ENCODE measurements around the gene TNFRSF18.

TNFRSF18 gene

DNA sequence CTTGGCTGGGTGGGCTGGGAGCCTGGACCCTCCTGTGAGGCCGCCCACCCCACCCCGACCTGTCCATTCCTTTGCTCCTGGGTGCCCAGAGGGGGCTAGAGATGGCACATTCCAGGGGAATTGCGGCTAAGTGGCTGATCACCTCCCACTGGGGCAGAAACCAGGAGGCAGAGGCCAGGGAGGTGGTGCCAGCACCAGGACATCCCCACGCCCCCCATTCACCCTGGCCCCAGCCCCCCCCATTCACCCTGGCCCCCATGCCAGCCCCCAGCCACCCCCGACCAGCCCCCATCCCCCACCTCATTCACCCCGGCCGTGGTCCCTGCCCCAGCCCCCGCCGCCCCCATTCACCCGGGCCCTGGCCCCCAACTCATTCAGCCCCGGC is 33.9 kb upstream of the TNFRSF18 start:
- TF ChIP-seq, protein P1, sequence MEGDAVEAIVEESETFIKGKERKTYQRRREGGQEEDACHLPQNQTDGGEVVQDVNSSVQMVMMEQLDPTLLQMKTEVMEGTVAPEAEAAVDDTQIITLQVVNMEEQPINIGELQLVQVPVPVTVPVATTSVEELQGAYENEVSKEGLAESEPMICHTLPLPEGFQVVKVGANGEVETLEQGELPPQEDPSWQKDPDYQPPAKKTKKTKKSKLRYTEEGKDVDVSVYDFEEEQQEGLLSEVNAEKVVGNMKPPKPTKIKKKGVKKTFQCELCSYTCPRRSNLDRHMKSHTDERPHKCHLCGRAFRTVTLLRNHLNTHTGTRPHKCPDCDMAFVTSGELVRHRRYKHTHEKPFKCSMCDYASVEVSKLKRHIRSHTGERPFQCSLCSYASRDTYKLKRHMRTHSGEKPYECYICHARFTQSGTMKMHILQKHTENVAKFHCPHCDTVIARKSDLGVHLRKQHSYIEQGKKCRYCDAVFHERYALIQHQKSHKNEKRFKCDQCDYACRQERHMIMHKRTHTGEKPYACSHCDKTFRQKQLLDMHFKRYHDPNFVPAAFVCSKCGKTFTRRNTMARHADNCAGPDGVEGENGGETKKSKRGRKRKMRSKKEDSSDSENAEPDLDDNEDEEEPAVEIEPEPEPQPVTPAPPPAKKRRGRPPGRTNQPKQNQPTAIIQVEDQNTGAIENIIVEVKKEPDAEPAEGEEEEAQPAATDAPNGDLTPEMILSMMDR (IDR thresholded peaks at IDR 0.05; ENCODE audit: low read length, missing control alignments), result no peak
- no peak overlapping the region for H3K4me3 ChIP-seq (replicated peaks; ENCODE audit: low read depth, low read length)

DNA sequence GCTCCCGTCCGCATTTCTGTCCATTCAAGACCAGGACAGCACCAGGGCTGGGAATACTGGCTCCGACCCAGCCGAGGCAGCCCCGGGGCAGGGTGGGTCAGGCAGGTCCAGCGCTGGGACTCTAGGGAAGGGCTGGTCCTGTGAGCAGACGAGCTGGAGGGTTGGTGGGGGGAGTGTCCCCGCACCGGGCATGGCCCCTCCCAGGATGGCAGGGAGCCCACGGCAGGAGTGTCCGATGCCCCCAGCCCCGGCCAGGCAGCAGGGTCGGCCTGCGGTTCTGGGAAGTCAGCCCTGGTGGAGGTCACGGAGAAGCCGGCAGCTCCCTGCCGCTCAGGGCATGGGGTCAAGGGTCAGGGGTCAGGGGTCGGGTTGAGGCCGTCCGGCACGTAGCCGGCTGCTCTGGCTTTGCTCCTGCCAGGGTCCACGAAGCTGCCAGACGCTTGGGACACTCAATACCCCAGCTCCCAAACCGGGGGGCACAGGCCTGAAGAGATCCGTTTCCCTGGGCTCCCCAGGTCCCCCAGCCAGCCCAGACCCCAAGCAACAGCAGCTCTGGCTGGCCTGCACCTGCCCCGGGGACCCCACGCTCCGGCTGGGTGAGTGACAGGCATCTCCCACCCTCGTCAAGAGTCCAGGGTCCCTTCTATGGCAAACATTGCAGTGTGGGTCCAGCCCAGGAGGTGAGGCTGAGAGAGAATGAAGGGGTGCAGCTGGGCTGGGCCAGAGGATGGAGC is 33.4 kb upstream of the TNFRSF18 start:
- TF ChIP-seq, protein P1 (IDR thresholded peaks at IDR 0.05; ENCODE audit: low read length, missing control alignments), result no peak
- no peak overlapping the region for H3K4me3 ChIP-seq (replicated peaks; ENCODE audit: low read depth, low read length)
- no peak for DNase-seq (ENCODE audit: low read depth)

More for the DNA sequence above, 33.9 kb upstream of the TNFRSF18 start:
- DNase-seq (ENCODE audit: low read depth), result no peak

DNA sequence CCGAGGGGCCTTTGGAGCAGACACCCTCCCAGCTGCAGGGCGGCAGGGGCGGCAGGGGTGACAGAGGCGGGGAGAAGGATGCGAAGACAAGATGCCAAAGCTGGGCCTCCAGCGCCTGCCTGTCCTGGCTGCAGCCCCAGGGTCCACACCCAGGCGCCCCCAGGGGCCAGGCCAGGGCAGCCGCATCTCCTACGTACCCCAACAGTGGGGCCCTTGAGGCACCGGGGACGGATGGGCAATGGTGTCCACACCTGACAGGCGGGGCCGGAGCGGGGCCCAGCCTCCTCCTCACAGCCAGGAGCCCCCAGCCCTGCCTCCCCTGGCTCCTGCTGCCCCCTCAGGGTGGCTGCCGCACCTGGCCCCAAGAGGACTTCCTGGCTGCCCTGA is 32.8 kb upstream of the TNFRSF18 start:
- TF ChIP-seq, protein P1 (IDR thresholded peaks at IDR 0.05; ENCODE audit: low read length, missing control alignments), result no peak
- DNase-seq (ENCODE audit: low read depth), result no peak
- no peak overlapping the region for H3K4me3 ChIP-seq (replicated peaks; ENCODE audit: low read depth, low read length)

DNA sequence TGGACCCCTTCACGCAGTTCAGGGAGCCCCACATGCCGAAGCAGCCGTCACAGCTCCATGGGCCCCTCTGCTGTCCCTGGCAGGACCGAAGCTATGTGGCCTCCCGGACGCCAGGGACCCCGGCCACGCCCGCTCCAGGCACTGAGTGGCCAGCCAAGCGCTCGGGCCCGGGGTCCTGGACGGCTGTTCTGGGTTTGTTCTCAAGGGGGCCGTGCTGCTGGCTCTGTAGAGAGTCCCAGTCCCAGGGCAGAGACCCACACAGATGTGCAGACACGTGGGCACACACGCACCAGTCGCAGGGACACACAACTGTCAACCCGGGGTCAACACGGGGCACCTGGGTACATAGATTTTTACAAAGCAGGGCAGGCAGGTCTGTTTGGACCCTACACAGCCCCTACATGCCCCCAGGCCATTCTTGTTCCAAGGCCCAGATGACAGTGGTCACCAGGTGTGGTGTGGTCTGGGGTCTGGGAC is 32.3 kb upstream of the TNFRSF18 start:
- TF ChIP-seq, protein P1 (IDR thresholded peaks at IDR 0.05; ENCODE audit: low read length, missing control alignments), result no peak
- DNase-seq (ENCODE audit: low read depth), result no peak
- no peak overlapping the region for H3K4me3 ChIP-seq (replicated peaks; ENCODE audit: low read depth, low read length)

DNA sequence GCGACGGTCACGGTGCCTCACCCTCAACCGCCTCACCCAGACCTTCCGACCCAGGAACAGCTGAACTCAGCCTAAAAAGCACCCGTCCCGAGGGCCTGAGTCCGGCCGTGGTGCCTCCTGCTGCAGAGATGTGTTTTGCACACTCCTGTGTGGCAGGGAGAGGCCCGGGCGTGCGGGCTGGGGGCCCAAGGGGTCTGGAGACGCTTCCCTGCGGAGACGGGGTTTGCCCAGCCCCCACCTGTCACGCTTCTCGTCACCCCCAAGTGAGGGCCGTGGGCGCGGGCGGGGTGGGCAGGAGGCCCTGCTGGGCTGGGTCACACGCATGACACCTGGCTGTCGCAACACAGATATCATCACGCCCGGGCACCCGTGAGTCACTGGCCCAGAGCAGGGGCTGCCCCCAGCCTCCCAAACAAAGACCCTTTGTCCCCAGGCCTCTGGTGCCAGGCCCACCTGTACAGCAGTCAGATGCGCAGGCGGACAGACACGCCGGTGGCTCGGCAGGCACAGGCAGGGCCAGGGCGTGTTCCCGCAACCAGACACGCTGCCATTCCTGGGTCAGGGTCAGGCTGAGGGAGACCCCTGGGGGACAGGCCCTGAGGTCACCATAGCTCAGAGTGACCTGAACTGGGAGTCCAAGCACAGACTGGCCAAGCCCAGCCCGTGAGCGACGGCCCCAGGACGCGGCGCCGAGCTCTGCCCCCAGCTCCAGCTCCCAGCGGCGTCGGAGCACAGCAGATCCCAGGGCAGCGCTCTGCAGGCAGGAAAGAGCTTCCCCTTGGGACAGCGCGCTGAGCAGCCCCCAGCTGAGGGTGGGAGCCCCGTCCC is 31.7 kb upstream of the TNFRSF18 start:
- DNase-seq (ENCODE audit: low read depth), result no peak
- H3K4me3 ChIP-seq (replicated peaks; ENCODE audit: low read depth, low read length), result no peak overlapping the region
- TF ChIP-seq, protein P1 (IDR thresholded peaks at IDR 0.05; ENCODE audit: low read length, missing control alignments), result no peak

DNA sequence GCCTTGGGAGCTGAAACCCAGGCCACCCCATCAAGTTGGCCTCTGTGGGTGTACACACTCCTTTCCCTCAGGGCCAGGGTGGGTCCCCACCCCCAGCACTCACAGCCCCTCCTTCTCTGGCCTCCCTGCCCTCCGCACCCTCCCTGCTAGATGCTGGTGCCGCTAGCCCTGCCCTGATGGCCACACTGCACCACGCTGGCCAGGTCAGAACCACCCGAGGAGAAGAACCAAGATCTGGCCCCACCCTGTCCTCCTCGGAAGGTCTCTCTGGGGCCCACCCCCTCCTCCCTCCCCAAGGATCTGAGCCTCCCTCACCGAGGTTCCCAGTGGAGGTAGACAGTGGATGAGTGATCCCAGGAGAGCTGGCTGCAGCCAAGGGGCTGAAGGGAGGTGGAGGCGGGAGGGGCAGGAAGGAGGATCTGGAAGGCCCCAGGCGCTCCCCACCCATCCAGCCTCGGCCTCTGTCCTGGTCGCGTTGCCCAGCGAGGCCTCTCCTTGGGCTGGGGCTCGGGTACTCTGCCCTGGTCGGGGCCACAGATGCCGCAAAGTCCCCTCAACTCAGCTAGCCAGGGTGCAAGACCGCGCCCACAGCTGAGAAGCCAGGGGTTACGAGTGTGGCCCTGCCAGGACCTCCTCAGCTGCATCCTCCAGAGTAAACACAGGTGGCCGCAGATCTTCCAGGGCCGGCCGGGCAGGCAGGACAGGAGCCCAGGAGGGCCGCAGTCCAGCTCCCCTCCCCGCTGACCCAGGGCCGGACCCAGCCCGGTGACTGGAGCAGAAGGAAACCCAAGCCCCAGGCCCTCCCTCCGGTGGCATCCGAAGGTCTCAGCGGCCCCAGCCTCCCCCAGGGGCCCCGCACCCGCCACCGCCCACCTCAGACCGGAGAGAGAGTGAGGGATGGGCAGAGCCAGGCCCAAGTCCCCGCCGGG is 30.8 kb upstream of the TNFRSF18 start:
- DNase-seq (ENCODE audit: low read depth), result no peak
- TF ChIP-seq, protein P1 (IDR thresholded peaks at IDR 0.05; ENCODE audit: low read length, missing control alignments), result no peak
- H3K4me3 ChIP-seq (replicated peaks; ENCODE audit: low read depth, low read length), result no peak overlapping the region
